NCI-H2196 treated with DMSO at 0.1 percent for 48 hours (cell line): ENCODE data around the gene ZNF593OS.

Experiments
- DNase-seq: peaks from one replicate; lab custom pipeline; 2025; ENCODE audit not compliant: unreplicated experiment; lab: John Stamatoyannopoulos, UW

Gene ZNF593OS

GRCh38 chr1:26160527-26161414 lies 10.9 kb downstream of the ZNF593OS start:
- DNase-seq: no peak

DNA sequence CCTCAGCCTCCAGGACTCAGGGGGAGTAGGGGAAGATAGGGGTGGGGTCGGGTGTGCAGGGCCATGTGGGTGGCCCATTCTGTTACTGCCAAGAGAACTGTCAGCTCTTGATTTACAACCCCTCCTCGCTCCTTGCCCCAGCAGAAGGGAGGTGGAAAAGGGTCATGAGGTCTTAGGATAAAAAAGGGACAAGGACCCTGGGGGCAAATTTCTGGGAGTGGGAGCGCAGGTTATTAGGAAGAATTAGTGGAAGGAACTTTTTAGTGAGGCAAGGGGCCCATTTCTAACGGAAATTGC lies 11.9 kb downstream of the ZNF593OS start:
- no peak for DNase-seq

DNA sequence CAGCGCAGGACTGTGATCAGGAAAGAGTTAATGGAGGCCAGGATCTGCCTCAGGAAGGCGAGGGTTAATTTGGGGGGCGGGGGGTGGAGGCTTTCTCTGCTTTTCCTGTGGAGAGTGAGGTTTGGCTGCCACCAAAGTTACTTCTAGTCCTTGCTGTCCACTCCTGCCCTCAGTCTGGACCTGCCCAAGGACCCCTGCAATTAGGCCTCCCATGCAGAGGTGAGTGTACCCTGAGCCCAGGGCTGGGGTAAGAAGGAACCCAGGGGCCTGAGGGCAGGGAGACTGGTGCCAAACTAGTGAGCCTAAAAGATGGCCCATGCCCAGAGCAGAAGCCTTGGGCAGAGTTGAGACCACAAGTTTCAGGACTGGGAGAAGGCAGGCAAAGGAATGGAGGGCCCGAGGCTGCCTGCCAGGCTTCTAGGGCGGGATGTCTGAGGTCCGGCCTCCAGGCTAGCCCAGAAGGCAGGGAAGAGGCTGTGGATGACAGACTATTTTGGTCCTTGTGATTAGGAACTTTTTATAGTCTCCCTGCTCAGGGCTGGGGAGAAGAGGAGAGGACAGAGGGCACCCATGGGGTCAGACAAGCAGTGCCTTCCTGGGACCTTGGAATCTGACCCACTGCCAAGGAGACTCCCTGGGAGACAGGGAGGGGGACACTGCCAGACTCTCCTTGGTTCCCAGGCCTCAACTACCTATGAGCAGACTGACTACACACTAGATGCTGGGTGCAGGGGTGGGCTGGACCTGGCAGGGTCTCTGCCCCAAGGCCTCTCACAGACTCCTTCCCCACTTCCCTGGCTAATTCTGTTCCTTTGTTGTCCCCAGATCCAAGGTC lies 12.5 kb downstream of the ZNF593OS start, which contains the start of gene FAM110D:
Gene FAM110D, plus strand, starts transcription at position 172 of the 835 bp plus-strand sequence. CDS start 2,213 bp downstream, outside the sequence.
- DNase-seq: no peak

DNA sequence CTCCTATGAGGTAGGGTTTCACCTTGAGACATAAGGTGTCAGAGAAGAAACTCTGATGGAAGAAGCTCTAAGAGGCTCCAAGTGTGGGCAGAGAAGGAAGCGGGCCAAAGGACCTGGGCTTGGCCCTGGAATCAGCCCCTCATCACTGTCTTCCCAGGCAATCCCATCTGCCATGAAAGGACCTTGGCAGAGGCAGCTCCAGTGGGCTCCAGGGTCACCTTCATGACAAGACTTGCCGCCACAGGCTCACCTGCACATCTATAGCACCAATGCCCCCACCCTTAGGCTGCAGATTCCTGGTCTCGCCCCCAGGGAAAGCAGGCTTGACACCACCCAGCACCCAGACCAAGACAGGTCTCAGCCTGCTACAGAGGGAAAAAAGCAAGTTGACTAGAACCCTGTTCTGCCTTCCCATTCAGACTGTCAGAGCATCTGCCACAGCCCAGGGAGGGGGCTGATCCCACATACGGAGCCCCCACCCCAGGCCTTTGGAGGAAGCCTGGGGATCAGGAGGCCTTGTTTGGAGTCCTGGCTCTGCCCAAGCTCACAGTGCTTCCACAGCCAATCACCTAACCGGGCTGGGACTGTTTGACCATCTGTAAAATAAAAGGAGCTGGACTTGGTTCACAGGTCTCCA lies 13.2 kb downstream of the ZNF593OS start:
- no peak for DNase-seq

DNA sequence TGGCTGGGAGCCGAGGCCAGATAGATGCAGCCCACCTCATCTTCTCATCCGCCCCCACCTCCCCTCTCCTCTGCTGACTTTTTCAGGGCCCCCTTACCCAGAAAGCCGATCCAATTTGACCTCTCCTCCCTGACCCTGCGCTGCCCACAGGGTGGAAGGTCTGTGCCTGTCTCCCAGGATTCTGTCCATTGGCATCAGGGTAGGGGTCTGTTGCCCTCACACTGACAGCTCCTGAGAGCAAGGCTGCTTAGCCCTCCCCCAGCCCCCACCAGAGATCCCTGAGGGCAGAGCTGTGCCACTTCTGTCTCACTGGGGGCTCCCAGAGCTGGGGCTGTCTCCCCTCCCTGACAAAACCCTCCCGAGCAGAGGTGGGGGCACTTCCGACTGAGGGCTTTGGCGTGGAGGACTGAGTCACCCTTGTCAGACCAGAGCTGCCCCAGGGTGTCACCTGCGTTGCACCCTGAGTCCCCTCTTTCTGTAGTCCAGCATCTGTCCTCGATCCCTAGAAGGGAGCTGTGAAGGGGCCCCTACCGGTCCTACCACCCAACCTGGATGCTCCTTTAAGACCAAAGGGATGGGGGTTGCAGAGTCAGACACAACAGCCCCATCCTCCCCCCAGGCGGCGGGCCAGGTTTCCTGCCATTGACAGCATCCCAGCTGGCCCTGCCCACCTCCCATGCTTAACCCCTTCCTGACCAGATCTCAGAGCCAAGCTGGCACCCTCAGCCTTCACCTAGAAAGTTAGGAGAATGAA lies 15.2 kb downstream of the ZNF593OS start:
- no peak for DNase-seq

DNA sequence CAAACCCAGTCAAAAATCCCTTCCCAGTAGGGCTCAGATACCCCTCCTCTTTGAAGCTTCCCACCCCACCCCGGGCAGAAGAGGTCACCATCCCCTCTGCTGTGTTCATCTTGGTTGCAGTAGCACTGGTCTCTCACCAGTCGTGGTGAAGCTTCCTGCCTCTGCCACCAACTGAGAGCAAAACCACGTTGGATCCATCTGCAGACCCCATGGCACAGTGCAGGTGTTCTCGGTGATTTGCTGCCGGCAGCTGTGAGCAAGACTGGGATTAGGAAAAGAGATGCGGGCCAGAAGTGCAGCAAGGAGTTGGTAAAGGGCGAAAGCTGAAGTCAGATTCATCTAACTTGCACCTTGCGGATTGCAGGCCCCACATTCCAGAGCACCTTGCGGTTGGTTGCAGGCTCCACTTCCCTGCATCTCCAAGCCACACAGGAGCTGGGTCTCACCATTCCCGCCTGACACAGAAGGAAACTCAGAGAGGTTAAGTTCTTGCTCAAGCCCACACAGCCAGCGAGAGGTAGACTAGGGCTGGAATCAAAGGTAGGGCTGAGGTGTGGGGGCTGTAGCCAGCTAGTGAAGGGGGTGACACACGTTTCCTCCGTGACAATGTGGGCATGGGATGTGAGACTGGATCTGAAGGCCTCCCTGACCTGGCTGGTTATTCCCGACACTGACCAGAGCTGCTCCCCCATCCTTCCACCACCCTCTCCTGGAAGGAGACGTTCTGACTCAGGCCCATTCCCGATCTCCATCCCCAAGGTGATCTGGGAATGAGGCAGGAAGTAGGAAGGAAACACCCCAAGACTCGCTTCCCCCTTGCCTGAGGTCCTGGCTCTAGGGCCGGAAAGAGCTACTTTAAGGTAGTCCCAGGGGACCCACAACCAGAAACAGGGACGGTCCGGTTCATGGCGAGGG lies 16.0 kb downstream of the ZNF593OS start:
- no peak for DNase-seq

DNA sequence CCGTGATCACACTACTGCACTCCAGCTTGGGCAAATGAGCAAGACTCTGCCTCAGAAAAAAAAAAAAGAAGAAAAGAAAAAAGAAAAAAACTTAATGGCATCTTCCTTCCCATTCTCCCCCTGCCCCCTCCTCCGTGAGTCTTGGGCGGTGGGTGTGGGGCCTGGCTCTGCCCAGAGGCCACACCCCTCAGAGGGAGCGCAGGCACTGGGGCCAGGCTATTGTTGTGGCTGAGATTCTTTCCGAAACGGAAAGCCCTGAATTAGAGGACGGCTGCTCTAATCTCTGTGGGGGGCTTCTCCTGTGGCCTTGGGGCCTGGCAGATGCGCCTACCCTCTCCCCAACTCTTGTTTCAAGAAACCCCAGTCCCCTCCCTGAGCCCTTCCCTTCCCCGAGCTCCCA lies 16.9 kb downstream of the ZNF593OS start:
- DNase-seq: no peak

DNA sequence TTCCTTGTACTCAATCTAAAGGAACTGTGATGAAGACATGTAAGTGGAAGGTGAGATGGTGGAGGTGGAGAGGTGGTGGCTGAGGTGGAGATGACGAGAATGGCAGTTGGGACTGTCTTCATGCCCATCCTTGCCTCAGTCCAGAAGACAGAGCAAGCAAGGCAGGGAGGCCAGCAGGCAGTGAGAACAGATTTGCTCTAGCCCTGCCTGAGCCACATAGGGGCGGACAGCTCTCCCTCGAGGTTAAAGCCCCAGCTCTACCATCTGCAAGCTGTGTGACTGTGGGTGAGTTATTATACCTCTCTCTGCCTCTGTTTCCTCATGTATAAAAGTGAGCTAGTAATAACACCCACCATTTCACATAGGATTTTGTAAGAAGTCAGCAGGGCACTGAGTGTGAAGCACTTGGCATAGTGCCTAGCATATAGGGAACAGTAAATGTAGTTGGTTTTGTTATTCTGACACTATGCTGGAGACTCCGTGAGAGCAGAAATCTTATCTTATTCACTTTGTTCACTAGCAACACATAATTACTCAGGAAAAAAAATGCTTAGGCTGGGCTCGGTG lies 17.6 kb downstream of the ZNF593OS start:
- no peak for DNase-seq

DNA sequence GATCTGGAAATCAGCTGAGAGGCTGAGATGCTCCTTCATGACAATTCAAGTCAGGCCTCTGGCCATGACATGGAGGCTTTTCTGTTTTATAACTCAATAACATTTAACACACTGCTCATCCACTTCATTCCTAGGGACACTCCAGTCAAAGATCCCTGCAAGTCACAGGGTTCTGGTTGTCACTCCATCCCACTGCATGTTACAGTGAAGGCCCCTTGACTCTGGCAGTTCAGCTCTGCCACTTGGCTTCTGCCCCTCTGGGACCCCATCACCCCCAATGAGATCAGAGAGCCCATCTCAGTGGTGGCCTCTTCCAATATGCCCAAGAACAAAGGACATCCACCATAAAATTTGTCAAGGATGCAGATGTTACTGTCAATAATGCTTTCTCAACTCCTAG lies 22.7 kb downstream of the ZNF593OS start:
- no peak for DNase-seq

GRCh38 chr1:26145960-26146294 lies 25.7 kb downstream of the ZNF593OS start:
- no peak for DNase-seq

DNA sequence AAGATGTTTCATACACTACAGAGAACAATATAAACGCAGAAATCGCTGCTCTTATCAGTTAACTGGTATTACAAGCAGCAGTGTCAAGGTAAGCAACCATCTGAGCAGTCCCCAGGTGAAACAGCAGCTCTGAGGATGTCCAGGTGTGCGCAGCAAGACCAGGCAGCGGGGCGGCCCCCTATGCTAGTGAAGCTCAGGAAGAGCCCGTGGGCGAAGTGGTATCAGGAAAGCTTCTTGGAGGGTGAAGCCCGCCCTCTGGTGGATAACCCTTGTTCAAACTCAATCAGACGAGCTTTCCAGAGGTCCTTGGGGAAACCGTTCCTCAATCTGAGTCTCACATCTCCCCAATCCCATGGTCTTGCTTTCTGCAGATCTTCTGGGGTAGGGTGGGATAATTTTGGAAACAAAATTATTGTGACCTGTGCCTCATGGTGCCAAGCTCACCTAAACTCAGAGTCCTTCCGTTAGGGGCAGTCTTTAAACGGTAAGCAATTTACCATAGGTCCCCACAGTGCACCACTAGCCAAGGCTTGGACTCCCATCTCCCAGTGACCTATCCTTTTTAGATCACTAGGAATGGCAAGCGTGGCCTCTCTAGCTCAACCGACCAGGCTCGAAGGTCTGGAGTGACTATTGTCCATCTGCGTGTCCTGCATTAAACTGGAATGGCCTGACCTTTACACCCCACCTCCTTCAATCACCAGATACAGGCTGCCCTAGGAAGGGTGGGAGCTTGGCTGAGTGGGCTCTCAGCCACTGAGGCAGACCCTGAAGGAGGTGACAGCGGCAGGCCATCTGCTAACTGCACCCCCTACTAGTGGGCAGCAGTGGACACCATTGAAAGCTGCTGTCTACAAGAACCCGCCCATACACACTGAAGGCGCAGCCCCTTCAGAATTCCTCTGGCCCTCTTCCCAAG lies 26.3 kb downstream of the ZNF593OS start:
- DNase-seq: peak; percentile 80

- DNase-seq: no peak
Observed at GRCh38 chr1:26142159-26142558, 29.5 kb downstream of the ZNF593OS start.

- DNase-seq: no peak
Observed at GRCh38 chr1:26138974-26139558, 32.6 kb downstream of the ZNF593OS start.

DNA sequence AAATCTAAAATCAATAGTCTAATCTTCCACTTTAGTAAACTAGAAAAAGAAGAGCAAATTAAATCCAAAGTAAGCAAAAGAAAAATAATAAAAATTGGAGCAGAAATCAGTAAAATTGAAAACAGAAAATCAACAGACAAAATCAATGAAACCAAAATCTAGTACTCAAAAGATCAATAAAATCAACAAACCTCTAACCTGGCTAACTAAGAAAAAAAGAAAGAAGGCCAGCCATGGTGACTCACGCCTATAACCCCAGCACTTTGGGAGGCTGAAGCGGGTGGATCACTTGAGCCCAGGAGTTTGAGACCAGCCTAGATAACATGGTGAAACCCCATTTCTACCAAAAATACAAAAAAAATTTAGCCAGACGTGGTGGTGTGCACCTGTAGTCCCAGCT lies 37.2 kb downstream of the ZNF593OS start:
- DNase-seq: no peak

DNA sequence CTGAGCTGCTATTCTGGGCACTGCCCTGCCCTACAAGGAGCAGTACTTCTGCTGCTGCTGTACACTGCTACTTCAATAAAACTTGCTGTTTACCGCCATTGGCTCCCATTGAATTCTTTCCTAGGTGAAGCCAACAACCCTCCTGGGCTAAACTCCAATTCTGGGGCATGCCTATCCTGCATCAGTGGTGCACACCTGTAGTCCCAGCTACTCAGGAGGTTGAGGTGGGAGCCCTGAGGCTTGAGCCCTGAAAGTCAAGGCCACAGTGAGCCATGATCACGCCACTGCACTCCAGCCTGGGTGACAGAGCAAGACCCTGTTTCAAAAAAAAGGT lies 38.8 kb downstream of the ZNF593OS start:
- no peak for DNase-seq

DNA sequence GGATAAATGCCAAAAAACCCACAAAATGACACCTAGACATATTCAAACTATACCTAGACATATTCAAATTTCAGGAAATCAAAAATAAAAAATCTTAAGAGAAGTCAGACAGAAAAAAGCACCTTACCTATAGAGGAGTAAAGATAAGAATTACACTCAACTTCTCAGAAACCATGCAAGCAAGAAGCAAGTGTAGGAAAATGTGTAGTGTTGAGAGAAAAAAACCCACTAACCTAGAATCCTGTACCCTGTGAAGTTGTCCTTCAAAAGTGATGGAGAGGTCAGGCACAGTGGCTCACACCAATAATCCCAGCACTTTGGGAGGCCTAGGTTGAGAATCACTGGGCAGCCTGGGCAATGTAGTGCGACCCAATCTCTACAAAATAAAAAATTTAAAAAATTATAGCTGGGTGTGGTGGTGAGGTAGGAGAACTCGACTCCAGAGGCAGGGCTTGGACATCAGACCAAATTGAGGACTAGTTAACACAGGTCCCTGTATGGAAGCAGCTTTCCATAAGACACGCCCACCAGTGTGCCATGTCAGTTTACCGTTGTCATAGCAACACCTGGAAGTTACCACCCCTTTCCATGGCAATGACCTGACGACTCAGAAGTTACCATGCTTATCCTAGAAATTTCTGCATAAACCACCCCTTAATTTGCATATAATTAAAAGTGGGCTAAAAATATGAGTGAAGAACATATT lies 39.4 kb downstream of the ZNF593OS start:
- no peak for DNase-seq

- DNase-seq: no peak
Observed at GRCh38 chr1:26130695-26131094, 40.9 kb downstream of the ZNF593OS start.

- DNase-seq: no peak
Observed at GRCh38 chr1:26129778-26130177, 41.9 kb downstream of the ZNF593OS start.
